GM19372 (cell line): Measurements from ENCODE around the gene AICDA.

Source experiments
- ATAC-seq: cut with Tn5 transposase; IDR thresholded peaks from one replicate; pipeline ENCODE4 v1.9.1; 2021; ENCODE audit warnings: mild to moderate bottlenecking, low read depth, moderate library complexity; ENCODE audit not compliant: unreplicated experiment

AICDA gene

DNA sequence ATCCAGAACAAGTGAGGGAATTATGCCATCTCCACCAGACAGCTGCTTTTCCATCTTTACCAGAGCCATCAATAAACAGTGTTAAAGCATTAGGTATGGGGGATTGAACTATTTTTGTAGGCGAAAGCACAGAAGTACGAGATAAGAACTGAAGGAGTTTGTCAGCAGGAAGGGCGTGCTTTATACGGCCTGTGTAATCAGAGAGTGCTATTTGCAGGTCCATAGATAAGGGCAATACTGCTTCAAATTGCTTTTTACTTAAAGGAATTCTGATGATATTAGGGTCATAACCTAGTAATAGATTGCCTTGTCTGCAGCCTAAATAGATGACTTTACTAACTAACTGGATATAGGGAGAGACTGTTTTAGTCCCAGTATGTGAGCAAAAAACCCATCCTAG lies 51.6 kb downstream of the AICDA start:
- ATAC-seq: no peak

DNA sequence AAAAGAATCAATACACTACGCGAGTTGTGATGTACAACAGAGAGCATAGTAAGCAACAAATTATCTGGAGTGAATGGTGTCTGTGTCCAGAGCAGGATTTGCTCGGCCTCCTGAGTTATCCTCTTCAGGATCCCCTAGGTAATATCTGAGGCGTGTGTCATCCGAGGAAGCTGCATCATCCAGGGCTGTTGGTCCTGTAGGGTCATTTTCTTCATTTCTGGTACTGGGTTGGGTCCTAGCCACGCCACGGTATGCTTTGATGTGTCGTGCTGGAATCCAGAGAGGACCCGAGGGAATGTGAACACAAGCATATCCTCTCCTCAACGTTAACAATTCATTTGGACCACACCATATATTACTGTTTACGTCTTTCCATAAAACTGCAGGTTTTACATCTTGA lies 53.0 kb downstream of the AICDA start:
- ATAC-seq: no peak

DNA sequence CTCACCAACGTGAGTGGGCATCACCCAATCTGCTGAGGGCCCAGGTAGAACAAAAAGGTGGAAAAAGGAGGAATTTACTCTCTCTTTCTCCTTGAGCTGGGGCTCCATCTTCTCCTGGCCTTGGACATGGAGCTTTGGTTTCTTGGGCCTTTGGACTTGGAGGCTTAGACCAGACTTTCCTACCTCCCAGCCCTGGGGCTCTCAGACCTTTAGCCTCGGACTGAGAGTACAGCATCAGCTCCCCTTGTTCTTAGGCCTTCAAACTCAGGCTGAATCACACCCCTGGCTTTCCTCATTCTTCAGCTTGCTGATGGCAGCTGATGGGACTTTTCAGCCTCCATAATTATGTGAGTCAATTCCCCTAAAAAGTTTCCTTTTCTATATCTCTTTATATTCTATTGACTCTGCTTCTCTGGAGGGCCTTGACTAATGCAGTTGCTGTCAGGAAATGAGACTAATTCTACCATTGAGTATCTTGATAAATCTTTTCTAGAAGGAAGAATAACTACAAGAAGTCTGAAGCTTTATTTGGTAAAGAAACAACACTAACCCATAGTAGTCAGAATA lies 56.0 kb downstream of the AICDA start:
- no peak for ATAC-seq

DNA sequence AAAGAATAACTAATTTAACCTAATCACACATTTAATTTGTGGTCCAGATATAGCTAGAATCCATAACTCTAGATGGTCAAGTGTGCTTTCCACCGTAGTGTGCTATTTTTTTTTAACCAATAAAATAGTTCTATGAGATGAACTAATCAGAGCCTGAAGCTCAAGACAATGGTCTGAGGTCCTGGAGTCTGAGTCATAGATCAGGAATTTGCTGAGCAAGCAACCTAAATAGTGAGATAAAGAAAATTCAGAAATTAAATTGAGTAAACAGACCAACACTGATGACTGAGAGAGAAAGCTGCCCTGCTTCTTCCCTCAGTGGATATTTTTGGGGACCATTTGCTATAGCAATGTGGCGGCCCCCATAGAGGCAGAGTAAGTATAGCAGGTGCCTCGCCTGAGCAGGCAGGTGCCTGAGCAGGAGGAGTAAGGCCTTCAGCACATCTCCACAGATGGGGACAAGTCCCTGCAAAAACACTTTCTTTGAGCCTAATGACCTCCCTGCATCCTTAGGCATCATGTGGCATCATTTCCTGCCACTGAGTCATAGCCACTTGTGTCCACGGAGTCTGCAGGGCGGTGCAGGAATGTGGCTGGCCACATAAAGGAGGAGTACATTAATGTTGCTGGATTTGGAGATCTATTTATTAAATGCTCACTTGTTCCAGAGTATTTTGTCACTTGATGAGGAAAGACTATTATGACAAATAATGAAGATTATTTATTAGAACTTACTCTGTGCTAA lies 58.0 kb downstream of the AICDA start:
- no peak for ATAC-seq

DNA sequence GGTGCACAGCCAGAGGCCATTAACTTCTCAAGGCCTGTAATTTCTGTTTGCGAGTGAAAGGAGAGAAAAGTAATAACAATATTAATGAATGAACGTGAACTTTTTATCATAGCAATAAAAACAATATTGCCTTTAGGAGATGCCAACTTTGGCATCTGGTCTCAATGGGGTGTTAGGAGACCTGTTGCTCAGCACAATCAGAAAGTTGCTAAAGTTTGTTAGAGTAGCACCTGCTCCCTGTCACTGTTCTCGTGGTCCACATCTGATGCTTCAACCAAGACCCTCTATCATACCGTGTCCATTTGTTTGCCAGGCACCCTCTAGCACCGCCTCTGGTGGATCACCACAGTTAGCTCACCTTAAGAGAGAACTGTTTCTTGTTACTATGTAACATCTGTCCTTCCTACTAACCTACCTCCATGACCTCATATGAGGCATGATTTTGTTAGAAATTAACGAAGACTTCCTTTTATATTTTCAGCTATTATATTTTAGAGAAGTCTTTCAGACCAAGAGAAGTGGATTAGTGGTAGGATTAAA lies 59.5 kb downstream of the AICDA start:
- ATAC-seq: no peak
